ENCODE data around the gene PPP1R12B. TPM values are rescaled to one million over a fixed set of nuclear protein-coding genes. Genes with fewer than 3 reads are reported as not detected.

The PPP1R12B gene
- polyA plus RNA-seq, 1 donor (not counting 4 experiments of a cell fraction or from before 2014, with no cell fraction given): 6.9 TPM

DNA sequence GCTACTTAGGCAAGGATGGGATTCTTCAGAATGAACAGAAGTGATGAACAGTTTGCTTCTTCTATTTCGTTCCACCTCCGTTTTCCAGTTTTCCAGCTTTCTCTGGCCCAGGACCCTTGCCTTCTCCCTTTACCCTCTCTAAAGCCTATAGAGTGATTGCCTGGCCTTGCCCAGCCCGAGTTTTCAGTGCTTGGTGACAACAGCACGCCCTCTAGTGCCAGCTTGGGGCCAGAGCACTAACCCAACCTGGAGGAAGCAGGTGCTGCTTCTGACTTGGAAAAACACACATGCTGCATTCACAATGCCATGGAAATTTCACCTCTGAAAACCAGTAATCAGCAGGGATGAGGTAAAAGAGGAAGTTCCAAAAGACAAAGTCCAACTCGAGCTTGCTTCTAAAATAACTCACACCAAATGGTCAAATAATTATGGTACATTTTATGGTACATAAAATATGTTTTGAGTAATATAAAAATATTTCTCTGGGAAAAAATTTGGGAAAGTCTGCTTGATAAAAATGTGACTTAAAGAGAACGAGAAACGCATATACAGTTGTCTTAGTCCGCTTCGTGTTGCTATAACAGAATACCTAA, 32.8 kb upstream of the PPP1R12B start:
- Histone ChIP-seq H3K9me3 (ENCODE audit: control insufficient read depth, low read depth, low read length) (no peaks in the 10 kb centered on the region), H3K4me3 (ENCODE audit: control insufficient read depth in 2 of 3, extremely low read depth in 1 of 3, insufficient read depth in 2 of 3, low read depth in 1 of 3, low read length in 3 of 3) (no peak overlapping the region), H3K79me2 (ENCODE audit: control insufficient read depth, insufficient read depth, low read length) (no peaks in the 10 kb centered on the region), H3K4me1 (ENCODE audit: control insufficient read depth, extremely low read depth, insufficient read depth, low read length) (peaks cover 7% of the 10 kb centered on the region), H3K27me3 (ENCODE audit: control insufficient read depth, extremely low read depth, insufficient read depth, low read length) (no peaks in the 10 kb centered on the region), H3K9me1 (ENCODE audit: control insufficient read depth, extremely low read depth, insufficient read depth, low read length) (no peaks in the 10 kb centered on the region), H2AFZ (ENCODE audit: control insufficient read depth, low read length) (no peak overlapping the region), H3K9ac (ENCODE audit: control insufficient read depth, extremely low read depth, insufficient read depth, low read length) (no peak overlapping the region), H3K36me3 (ENCODE audit: control insufficient read depth in 2 of 2, extremely low read depth in 1 of 2, insufficient read depth in 2 of 2, low read length in 2 of 2) (no peaks in the 10 kb centered on the region), H3K27ac (ENCODE audit: control insufficient read depth, insufficient read depth, low read length) (no peak overlapping the region), H4K20me1 (ENCODE audit: control insufficient read depth, extremely low read depth, insufficient read depth, low read length) (no peaks in the 10 kb centered on the region), H3K4me2 (ENCODE audit: control insufficient read depth, extremely low read depth, insufficient read depth, low read depth, low read length) (no peak overlapping the region)
- TF ChIP-seq EZH2 (IDR thresholded peaks at IDR 0.05; ENCODE audit: low read length) (no peak), CTCF (optimal IDR thresholded peaks at IDR 0.05 in 1 of 3, IDR thresholded peaks at IDR 0.05 in 1 of 3, conservative IDR thresholded peaks at IDR 0.05 in 1 of 3; ENCODE audit: extremely low read depth in 1 of 3, insufficient read depth in 2 of 3, low read length in 3 of 3) (peak; percentile 96 to 99 (median 99))
- FAIRE-seq (peak; percentile 81), DNase-seq (ENCODE audit: low read depth, low spot score) (peak; percentile 33)
- dilution Hi-C loops (cut with MboI; ENCODE audit: extremely low pct_ligation_motif_present, low sequenced_read_pairs): no loop called here

- Histone ChIP-seq H3K36me3 (ENCODE audit: control insufficient read depth in 2 of 2, extremely low read depth in 1 of 2, insufficient read depth in 2 of 2, low read length in 2 of 2) (no peaks in the 10 kb centered on the region), H3K79me2 (ENCODE audit: control insufficient read depth, insufficient read depth, low read length) (no peaks in the 10 kb centered on the region), H3K4me1 (ENCODE audit: control insufficient read depth, extremely low read depth, insufficient read depth, low read length) (peaks cover 7% of the 10 kb centered on the region), H3K4me2 (ENCODE audit: control insufficient read depth, extremely low read depth, insufficient read depth, low read depth, low read length) (no peak overlapping the region), H3K9me3 (ENCODE audit: control insufficient read depth, low read depth, low read length) (no peaks in the 10 kb centered on the region), H3K27ac (ENCODE audit: control insufficient read depth, insufficient read depth, low read length) (no peak overlapping the region), H4K20me1 (ENCODE audit: control insufficient read depth, extremely low read depth, insufficient read depth, low read length) (no peaks in the 10 kb centered on the region), H3K4me3 (ENCODE audit: control insufficient read depth in 2 of 3, extremely low read depth in 1 of 3, insufficient read depth in 2 of 3, low read depth in 1 of 3, low read length in 3 of 3) (no peak overlapping the region), H2AFZ (ENCODE audit: control insufficient read depth, low read length) (no peak overlapping the region), H3K9ac (ENCODE audit: control insufficient read depth, extremely low read depth, insufficient read depth, low read length) (no peak overlapping the region), H3K27me3 (ENCODE audit: control insufficient read depth, extremely low read depth, insufficient read depth, low read length) (no peaks in the 10 kb centered on the region), H3K9me1 (ENCODE audit: control insufficient read depth, extremely low read depth, insufficient read depth, low read length) (no peaks in the 10 kb centered on the region)
- DNase-seq (ENCODE audit: low read depth, low spot score): no peak
- TF ChIP-seq CTCF (optimal IDR thresholded peaks at IDR 0.05 in 1 of 3, IDR thresholded peaks at IDR 0.05 in 1 of 3, conservative IDR thresholded peaks at IDR 0.05 in 1 of 3; ENCODE audit: extremely low read depth in 1 of 3, insufficient read depth in 2 of 3, low read length in 3 of 3): no peak
- TF ChIP-seq EZH2 (IDR thresholded peaks at IDR 0.05; ENCODE audit: low read length): no peak
- FAIRE-seq: no peak
- dilution Hi-C loops (cut with MboI; ENCODE audit: extremely low pct_ligation_motif_present, low sequenced_read_pairs): no loop called here
These were observed 32.3 kb upstream of the PPP1R12B start for GRCh38 chr1:202316186-202316585.

All from keratinocyte (primary cell).